GM08714 (cell line): ENCODE results near the gene SLC6A11.

Experiments used
- H3K4me3 ChIP-seq: fragments of 200-500 bp; sonication (Bioruptor generic); 2 replicates; pipeline ENCODE4 v1.5.1; 2014; ENCODE audit warnings: mild to moderate bottlenecking, low read length, inconsistent platforms
- ZNF274 ChIP-seq: IDR thresholded peaks from 2 replicates; pipeline ENCODE4 v1.6.1; 2012; ENCODE audit warnings: mild to moderate bottlenecking, low read depth, low read length

Gene SLC6A11

DNA sequence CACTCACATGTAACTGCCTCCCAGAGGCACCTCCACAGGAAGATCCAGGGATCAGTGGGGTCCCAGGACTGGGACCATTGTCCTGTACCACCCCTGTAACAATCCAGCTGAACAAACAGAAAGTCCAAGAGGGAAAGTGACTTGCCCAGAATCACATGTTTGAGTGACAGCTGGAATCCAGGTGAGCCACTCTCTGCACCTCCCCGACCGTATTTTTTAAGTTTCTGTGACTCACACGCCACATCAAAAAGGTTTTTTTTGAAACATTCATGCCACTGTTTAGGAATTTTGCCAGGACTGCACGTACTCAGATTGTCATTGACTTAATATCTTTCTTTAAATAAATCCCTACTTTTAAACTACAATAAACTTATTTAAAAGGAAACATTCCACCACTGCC is 166.8 kb downstream of the SLC6A11 start:
- no peak for TF ChIP-seq ZNF274
- no peak overlapping the region for H3K4me3 ChIP-seq

DNA sequence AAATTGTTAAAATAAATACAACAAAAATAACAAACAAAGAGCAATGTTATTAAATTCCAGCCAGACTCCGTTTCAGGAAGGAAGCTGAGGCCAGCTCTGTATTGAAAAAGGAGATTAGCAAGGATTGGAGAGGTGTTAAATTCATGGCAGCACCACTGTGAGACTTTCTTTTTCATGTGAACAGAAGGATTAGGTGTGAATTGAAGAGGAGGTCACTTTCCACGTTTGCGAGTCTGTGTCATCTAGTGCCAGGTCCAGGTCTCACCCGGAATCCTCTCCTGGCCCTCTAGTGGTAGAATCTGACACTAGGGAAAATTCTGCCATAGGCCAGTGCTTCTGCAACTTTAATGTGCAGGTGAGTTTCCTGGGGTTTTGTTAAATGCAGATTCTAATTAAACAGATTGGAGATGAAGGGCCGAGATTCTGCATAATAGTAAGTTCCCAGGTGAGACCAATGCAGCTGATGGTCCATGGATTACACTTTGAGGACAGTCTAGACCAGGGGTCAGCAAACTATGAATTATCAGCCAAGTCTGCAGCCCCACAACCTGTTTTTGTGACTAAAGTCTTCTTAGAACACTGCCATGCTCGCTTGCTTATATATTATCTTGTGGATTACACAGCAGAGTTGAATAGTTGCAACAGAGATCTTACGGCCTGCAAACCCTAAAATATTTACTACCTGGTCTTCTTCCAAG is 167.3 kb downstream of the SLC6A11 start:
- no peak overlapping the region for H3K4me3 ChIP-seq
- TF ChIP-seq ZNF274 = no peak

DNA sequence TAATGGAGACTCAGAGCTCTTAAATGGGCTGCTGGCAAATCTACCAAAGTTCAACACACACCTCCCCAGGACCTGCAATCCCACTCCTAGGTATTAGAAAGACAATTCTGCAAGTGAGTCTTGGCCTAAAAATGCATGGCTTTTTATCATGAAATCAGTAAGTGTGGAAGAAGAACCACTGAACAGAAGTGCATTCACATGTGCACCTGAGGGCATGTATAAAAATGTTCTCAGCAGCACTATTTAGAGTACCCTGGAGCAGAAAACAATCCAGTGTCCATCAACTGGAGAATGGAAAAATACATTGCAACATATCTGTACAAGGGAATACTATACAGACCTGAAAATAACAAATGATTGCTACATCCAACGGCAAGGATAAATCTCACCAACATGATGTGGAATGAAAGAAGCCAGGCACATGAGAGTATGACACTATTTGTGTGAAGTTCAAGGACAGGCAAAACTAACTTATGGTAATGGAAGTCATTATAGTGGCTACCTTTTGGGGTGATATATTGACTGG is 168.4 kb downstream of the SLC6A11 start:
- no peak overlapping the region for H3K4me3 ChIP-seq
- no peak for TF ChIP-seq ZNF274

DNA sequence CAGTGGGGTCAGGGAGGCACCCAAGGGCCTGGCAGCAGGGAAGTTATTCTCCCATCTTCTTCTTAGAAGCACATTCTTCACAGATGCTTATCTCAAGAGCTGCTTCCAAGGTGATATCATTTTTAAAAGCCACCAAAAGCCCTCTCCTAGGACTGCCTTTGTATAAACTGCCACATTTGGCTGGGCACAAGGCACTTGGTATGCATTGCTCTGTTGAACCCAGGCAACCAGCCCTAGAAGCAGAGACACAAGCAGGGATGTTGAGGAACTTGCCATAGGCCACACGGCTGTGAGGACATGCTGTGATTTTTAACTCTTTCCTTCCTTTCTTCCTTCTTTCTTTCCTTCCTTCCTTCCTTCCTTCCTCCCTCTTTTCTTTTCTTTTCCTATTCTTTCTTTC is 169.2 kb downstream of the SLC6A11 start:
- H3K4me3 ChIP-seq = no peak overlapping the region
- no peak for TF ChIP-seq ZNF274

DNA sequence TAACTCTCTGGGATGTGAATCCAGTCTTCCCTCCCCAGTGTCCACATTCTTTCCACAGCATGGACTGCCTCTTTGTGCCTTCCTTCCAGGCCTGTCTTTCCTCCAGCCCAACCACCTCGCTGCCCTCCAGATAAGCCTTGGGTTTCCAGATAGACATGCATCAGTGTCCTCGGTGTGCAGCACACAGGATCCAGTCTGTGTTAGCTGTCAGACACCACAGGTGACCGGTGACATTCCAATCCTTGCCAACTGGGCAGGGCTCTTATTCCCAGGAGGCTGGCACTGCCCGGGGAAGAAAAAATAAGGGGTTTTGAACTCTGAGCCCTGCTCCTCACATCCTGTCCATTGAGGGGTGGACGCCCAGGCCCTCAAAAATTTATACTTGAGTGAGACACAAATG is 170.6 kb downstream of the SLC6A11 start:
- TF ChIP-seq ZNF274 = no peak
- no peak overlapping the region for H3K4me3 ChIP-seq

DNA sequence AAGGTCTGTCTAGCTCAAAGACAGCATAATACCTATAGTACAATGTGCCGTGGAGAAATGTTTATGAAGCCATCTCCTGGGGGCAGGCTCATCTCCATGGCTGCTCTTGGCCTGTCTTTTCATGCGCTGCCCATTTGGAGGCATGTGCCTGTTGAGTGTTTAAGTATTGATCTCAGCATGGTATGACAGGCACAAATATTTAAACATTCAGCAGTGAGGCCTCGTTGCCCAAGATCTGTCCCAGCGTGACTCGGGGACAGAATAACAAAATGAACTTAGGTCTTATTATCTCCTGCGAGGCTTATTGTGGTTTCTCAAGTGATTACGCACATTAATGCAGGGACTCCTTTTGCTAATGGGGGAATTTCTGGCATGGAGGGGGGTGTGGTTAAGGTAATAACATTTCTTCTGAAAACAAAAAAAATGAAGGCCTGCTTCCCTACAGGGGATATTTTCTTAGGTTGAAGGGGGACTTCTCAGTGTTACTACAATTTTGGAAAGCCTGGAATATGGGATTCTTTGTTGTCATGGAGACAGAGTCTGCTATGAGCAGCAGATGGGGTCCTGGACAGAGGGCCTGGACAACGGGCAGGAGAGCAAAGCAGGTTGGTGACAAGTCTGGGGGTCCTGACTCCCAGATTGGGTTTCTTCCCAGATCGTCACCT is 172.1 kb downstream of the SLC6A11 start:
- no peak overlapping the region for H3K4me3 ChIP-seq

DNA sequence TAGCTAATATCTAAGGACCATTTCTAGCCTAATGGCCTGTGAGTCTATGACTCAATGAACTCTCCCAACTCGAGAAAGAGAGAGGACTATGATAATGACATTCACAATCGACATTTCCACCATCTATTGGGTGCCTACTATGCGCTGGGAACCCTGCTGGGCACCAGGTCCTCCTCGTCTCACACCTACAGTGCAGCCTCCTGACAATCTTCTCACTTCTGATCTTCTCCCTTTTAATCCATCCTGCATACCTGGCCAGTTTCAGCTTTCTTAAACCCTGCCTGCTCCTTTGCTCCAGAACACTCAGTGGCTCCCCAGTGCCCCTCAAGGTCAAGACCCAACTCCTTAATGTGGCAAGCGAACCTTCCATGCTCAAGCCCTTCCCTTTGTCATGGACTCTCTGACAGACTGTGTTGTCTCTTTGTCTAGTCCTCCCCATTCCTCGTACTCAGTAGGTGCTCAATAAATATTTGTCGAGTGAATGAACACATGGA is 173.0 kb downstream of the SLC6A11 start:
- no peak overlapping the region for H3K4me3 ChIP-seq
- no peak for TF ChIP-seq ZNF274

More for the DNA sequence above, 172.1 kb downstream of the SLC6A11 start:
- TF ChIP-seq ZNF274 = no peak
